Measurements from ENCODE around the gene VANGL2.

Gene VANGL2

GRCh38 chr1:160460683-160461287 lies 60.4 kb downstream of the VANGL2 start:
- no peak for DNase-seq

- DNase-seq: no peak
Measured at GRCh38 chr1:160465123-160465522, 64.8 kb downstream of the VANGL2 start.

- DNase-seq: no peak
Measured at GRCh38 chr1:160466961-160467360, 66.6 kb downstream of the VANGL2 start.

GRCh38 chr1:160467576-160467975 lies 67.2 kb downstream of the VANGL2 start:
- DNase-seq: no peak

GRCh38 chr1:160471253-160471652 lies 70.9 kb downstream of the VANGL2 start:
- DNase-seq: no peak

- DNase-seq: no peak
Measured at GRCh38 chr1:160472112-160472511, 71.7 kb downstream of the VANGL2 start.

GRCh38 chr1:160474392-160475242 lies 74.3 kb downstream of the VANGL2 start:
- DNase-seq: no peak

Measured in activated CD8-positive, alpha-beta memory T cell treated with anti-CD3 and anti-CD28 coated beads for 24 hours (primary cell).